22Rv1 (cell line): ENCODE results near the gene REG3G.

Experiments
- H3K27ac ChIP-seq: fragments of 450-650 bp; 2 replicates; pipeline ENCODE4 v1.5.1; 2017
- ZFX ChIP-seq: fragments of 450-650 bp; IDR thresholded peaks from 2 replicates; pipeline ENCODE4 v1.6.1; 2017; ENCODE audit warnings: antibody characterized with exemption, borderline replicate concordance
- TF ChIP-seq, protein P1 (sequence below): fragments of 450-650 bp; IDR thresholded peaks from 2 replicates; pipeline ENCODE4 v1.5.1; 2017; ENCODE audit warnings: mild to moderate bottlenecking

Gene REG3G

DNA sequence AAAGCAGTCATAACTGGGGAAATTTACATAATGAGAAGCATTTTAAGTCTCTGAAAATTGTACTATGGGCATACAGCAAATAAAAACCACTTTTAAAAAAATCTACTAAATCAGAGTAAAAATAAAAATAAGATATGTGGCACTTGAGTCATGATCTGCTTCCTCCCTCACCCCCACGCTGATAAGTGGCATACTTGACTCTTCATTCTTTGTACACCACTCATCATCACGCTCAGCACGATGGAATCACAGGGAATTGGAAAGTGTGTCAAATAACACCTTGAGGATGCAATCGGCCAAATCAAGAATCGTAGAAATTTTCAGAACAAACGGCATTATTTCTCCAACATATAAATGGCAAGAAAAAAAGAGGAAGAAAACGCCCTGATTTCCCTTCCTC lies 41.1 kb upstream of the REG3G start:
- no peak overlapping the region for H3K27ac ChIP-seq
- TF ChIP-seq, protein P1, sequence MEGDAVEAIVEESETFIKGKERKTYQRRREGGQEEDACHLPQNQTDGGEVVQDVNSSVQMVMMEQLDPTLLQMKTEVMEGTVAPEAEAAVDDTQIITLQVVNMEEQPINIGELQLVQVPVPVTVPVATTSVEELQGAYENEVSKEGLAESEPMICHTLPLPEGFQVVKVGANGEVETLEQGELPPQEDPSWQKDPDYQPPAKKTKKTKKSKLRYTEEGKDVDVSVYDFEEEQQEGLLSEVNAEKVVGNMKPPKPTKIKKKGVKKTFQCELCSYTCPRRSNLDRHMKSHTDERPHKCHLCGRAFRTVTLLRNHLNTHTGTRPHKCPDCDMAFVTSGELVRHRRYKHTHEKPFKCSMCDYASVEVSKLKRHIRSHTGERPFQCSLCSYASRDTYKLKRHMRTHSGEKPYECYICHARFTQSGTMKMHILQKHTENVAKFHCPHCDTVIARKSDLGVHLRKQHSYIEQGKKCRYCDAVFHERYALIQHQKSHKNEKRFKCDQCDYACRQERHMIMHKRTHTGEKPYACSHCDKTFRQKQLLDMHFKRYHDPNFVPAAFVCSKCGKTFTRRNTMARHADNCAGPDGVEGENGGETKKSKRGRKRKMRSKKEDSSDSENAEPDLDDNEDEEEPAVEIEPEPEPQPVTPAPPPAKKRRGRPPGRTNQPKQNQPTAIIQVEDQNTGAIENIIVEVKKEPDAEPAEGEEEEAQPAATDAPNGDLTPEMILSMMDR, result no peak
- no peak for TF ChIP-seq ZFX

DNA sequence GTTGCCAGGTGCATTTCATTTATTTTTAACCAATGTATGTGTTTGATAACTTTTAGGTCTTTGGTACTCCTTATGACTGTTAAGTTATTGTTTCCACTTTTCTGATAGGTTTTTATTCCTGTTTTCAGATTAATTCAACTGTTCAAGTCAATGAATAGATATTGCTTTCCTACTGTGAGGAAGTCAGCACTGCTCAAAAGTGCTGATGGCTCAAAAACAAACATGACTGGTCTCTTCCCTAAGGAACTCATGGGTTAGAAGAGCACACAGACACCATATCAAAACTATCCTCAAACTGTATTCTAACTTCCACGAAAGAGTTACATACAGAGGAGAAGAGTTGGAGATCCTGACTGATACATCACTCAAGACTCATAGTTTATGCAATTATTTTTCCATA lies 39.9 kb upstream of the REG3G start:
- H3K27ac ChIP-seq, result no peak overlapping the region
- TF ChIP-seq, protein P1, result no peak
- no peak for TF ChIP-seq ZFX

DNA sequence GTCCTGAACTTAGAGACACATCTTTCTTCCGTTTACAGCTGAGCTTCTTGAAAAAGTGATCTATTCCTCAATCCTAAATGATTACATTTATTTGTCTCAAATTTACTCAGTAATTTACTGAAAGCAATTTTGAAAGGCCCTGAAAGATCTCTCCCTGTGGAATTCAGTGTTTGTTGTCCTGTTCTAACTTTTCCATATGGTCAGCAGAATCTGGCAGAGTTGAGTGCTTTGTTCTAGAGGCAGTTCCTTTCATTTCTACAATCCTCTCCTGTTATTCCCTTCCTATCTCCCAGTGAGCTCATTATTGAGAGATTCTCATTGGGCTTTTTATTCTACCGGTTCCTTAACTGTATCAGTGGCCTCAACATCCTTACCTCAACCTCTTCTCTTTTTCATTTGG lies 36.5 kb upstream of the REG3G start:
- no peak for TF ChIP-seq ZFX
- TF ChIP-seq, protein P1, result no peak
- H3K27ac ChIP-seq, result no peak overlapping the region

DNA sequence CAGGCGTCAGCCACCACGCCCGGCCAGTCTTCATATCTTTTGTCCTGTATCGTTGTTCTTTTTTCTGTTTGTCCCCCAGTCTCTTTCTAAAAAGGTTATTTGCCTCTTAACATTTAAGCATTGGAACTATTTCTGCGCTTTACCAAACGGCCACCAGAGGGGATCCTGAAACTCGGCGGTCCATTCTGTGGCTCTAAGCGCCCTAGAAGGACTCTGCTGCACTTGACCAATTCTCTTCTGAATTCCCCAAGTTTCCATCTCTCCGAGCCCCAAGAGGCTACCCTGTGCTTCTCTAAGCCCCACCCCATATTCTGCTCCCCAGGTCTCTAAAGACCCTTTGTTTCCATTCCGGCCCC lies 33.1 kb upstream of the REG3G start:
- peak overlapping the region; percentile 67 for H3K27ac ChIP-seq
- no peak for TF ChIP-seq ZFX
- TF ChIP-seq, protein P1, result peak; percentile 69

DNA sequence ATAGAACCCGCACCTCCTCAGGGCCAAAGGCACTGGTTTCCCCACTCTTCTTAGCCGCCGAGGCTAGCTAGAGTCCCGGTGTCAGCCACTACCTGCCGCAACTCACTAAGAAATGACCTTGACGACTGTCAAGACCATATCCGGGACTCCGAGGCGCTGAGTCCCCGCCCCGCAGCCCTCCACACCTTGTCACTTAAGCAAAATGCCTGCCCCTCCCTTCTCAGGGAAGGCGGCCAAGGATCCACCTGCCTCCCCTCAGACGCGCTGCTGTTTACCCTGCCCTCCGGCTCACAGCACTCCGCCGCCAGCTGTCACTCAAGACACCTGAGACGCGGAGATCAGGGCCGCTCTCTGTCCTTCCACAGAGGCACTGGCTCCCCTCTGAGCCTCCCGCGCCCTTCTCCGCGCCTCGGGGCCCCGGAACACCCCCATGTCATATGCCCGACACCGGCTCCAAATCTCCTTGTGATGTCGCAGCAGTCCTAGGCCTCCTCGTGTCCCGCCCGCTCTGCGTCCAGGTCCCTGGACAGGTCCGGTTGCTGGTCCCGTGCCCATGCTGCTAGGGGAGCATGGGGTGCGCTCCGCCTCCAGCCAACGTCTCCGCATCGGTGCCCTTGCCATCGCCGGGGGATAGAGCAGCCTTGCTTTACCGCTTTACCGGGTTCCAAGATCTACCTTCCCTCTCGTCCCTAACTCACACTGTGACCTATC lies 32.5 kb upstream of the REG3G start:
- TF ChIP-seq, protein P1, result peak; percentile 44
- no peak for TF ChIP-seq ZFX
- H3K27ac ChIP-seq, result peak overlapping the region; percentile 67

DNA sequence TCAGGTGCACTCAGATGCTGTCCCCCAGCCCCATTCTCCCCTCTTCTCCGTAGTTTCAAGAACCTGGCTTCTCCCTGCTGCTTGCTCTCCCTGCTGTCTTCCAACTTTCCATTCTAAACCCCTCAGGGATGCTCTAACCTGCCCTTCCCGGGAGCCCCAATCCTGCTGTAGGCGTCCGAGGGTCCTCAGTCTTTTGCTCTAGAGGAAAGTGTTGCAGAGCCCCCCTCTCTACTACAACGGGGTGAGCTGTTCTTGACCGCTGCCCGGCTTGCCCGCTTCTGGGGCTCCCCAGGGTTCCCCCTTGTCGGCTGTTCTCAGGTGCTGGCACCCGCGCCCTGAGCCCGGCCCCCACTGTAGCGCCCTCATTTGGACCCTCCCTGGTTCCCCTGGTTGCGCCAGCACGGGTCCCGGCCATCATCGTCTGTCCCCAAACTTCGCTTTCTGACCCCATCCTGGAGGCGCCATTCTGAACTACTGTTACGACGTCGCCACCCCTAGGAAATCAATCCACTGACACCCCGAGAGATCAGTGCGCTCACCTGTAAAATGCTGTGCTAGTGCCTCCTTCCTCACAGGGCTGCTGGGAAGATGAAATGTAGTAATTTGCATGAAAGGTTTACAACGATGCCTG lies 31.9 kb upstream of the REG3G start:
- no peak overlapping the region for H3K27ac ChIP-seq
- TF ChIP-seq, protein P1, result no peak
- no peak for TF ChIP-seq ZFX

DNA sequence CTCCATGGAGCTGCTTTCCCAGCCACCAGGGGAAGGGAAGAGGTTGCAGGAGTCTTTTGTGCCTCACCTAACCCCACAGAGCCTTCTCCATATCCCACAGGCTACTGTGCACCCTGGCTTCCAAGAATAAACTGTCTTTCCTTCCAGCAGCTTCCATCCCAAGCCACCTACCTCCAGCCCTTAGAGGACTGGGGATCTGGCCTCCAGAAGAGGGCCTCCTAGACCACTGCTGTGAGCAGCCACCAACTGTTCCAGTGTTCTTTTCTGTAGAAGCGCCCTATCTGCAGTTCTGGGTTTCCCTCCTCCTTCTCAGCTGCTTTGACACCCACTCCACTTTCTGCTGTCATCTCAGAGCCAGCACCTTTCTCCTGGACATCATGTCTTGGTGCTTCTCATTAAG lies 30.7 kb upstream of the REG3G start:
- no peak for TF ChIP-seq ZFX
- TF ChIP-seq, protein P1, result no peak
- no peak overlapping the region for H3K27ac ChIP-seq
